HCT116 (cell line): ENCODE data around the gene RSRC1. TPM values are rescaled to one million over a fixed set of nuclear protein-coding genes. Genes with fewer than 3 reads are reported as not detected.

Experiments
- ATAC-seq: fragments of 200-7000 bp; cut with Tn5 transposase; 2 replicates; pipeline ENCODE4 v1.9.1; 2020; ENCODE audit warnings: mild to moderate bottlenecking, moderate library complexity
- BruUV-seq: library from RNA; stranded (reverse); fragments of 400-500 nt; replicated peaks from 2 replicates; lab custom pipeline; 2021; lab: Mats Ljungman, UMichigan
- CTCF ChIA-PET: fragments of 300-600 bp; sonication (Branson Sonifier 250); formaldehyde crosslinking; loops from one replicate; lab custom pipeline; 2021; ENCODE audit warnings: antibody characterized with exemption; lab: Charles Lee
- POLR2A ChIA-PET: fragments of 300-600, 350-600 bp; sonication (Branson Sonifier 250); formaldehyde crosslinking; loops from one replicate; lab custom pipeline; 2021; ENCODE audit warnings: antibody characterized with exemption; lab: Charles Lee
- RAD21 ChIA-PET, 2 experiments: fragments of 300-600 bp; sonication (Branson Sonifier 250); formaldehyde crosslinking; loops; one replicate each; lab custom pipeline; 2023; ENCODE audit warnings: low total read pairs in 2 of 2; ENCODE audit not compliant: uncharacterized antibody in 2 of 2, unreplicated experiment in 2 of 2, low non-redundant PET in 1 of 2; lab: Charles Lee
- DNase-seq: peaks from one replicate; pipeline ENCODE4 v3.0.0-alpha.2; 2010; ENCODE audit warnings: low read depth, low spot score
- H2AFZ ChIP-seq: fragments of 200-600 bp; shearing (Covaris generic), sonication (generic); 2 replicates; pipeline ENCODE4 v1.6.1; 2017; ENCODE audit warnings: low read depth, mixed run types, mixed read lengths, antibody characterized with exemption, low read length; ENCODE audit not compliant: poor library complexity, severe bottlenecking
- H3K27ac ChIP-seq: 2 replicates; pipeline ENCODE4 v1.5.1; 2012; ENCODE audit warnings: low read depth, low read length
- H3K27me3 ChIP-seq: fragments of 200-600 bp; sonication (generic); 2 replicates; pipeline ENCODE4 v1.6.1; 2016; ENCODE audit warnings: mixed run types, low read length, mixed read lengths; ENCODE audit not compliant: insufficient read depth
- H3K36me3 ChIP-seq, 2 experiments: fragments of 200-500 bp in 1 of 2; fragments of 200-600 bp in 1 of 2; sonication (Bioruptor generic) in 1 of 2; sonication (generic) in 1 of 2; 2 replicates each; pipeline versions ENCODE4 v1.5.1 to v1.6.1; 2014 to 2016; ENCODE audit warnings: low read length in 2 of 2, inconsistent platforms in 1 of 2, mixed read lengths in 1 of 2, mixed run types in 1 of 2; ENCODE audit not compliant: insufficient read depth in 2 of 2, control insufficient read depth in 1 of 2
- H3K4me1 ChIP-seq, 2 experiments: fragments of 200-600 bp in 1 of 2; sonication (generic) in 1 of 2; 2 replicates each; pipeline versions ENCODE4 v1.5.1 to v1.6.1; 2012 to 2017; ENCODE audit warnings: low read length in 2 of 2, inconsistent platforms in 1 of 2, mild to moderate bottlenecking in 1 of 2, mixed read lengths in 1 of 2, mixed run types in 1 of 2, moderate library complexity in 1 of 2; ENCODE audit not compliant: insufficient read depth in 2 of 2, control insufficient read depth in 1 of 2
- H3K4me2 ChIP-seq: fragments of 200-600 bp; sonication (generic); 2 replicates; pipeline ENCODE4 v1.6.1; 2017; ENCODE audit warnings: mixed run types, low read length, mixed read lengths
- H3K4me3 ChIP-seq, 2 experiments: fragments of 200-600 bp in 1 of 2; sonication (generic) in 1 of 2; replicated peaks in 1 of 2; 2 replicates each; pipeline ENCODE4 v1.5.1; 2011 to 2016; ENCODE audit warnings: low read length in 2 of 2, control low read depth in 1 of 2, low read depth in 1 of 2, mild to moderate bottlenecking in 1 of 2, mixed read lengths in 1 of 2, mixed run types in 1 of 2
- H3K79me2 ChIP-seq: fragments of 200-600 bp; sonication (generic); 2 replicates; pipeline ENCODE4 v1.6.1; 2017; ENCODE audit warnings: mild to moderate bottlenecking, mixed run types, low read length, moderate library complexity, mixed read lengths; ENCODE audit not compliant: insufficient read depth
- H3K9ac ChIP-seq: fragments of 200-600 bp; sonication (generic); 2 replicates; pipeline ENCODE4 v1.6.1; 2016; ENCODE audit warnings: low read length, mixed read lengths
- H3K9me2 ChIP-seq: fragments of 200-600 bp; sonication (generic), shearing (Covaris generic); 2 replicates; pipeline ENCODE4 v1.6.1; 2017; ENCODE audit warnings: mixed run types, mild to moderate bottlenecking, moderate library complexity; ENCODE audit not compliant: insufficient read depth
- H3K9me3 ChIP-seq, 2 experiments: fragments of 200-500 bp in 1 of 2; fragments of 200-600 bp in 1 of 2; sonication (Bioruptor generic) in 1 of 2; sonication (generic) in 1 of 2; 2 replicates each; pipeline ENCODE4 v1.6.1; 2014 to 2017; ENCODE audit warnings: low read length in 2 of 2, mixed read lengths in 2 of 2, inconsistent platforms in 1 of 2, low read depth in 1 of 2, mild to moderate bottlenecking in 1 of 2, mixed run types in 1 of 2, moderate library complexity in 1 of 2; ENCODE audit not compliant: control insufficient read depth in 1 of 2, insufficient read depth in 1 of 2
- H4K20me1 ChIP-seq: fragments of 200-600 bp; sonication (generic), shearing (Covaris generic); 2 replicates; pipeline ENCODE4 v1.6.1; 2017; ENCODE audit warnings: mixed run types, mild to moderate bottlenecking, moderate library complexity; ENCODE audit not compliant: insufficient read depth
- CBX3 ChIP-seq: IDR thresholded peaks from 2 replicates; pipeline ENCODE4 v1.6.1; 2012; ENCODE audit warnings: low read depth
- CEBPB ChIP-seq: IDR thresholded peaks from 2 replicates; pipeline ENCODE4 v1.6.1; 2012; ENCODE audit warnings: low read depth
- CTCF ChIP-seq, 3 experiments: fragments of 200-600 bp in 1 of 3; sonication (generic) in 1 of 3; IDR thresholded peaks in 2 of 3; conservative IDR thresholded peaks in 1 of 3; 2 replicates each; pipeline ENCODE4 v1.5.1; 2012 to 2017; ENCODE audit warnings: low read depth in 2 of 3, low read length in 2 of 3, antibody characterized with exemption in 1 of 3, borderline replicate concordance in 1 of 3, control low read depth in 1 of 3, mild to moderate bottlenecking in 1 of 3, mixed read lengths in 1 of 3, mixed run types in 1 of 3, moderate library complexity in 1 of 3; ENCODE audit not compliant: insufficient read depth in 1 of 3
- EGR1 ChIP-seq: IDR thresholded peaks from 2 replicates; pipeline ENCODE4 v1.6.1; 2012; ENCODE audit warnings: low read depth
- FOSL1 ChIP-seq: IDR thresholded peaks from 2 replicates; pipeline ENCODE4 v1.6.1; 2012; ENCODE audit warnings: low read depth
- JUND ChIP-seq: IDR thresholded peaks from 2 replicates; pipeline ENCODE4 v1.6.1; 2012
- POLR2A ChIP-seq: IDR thresholded peaks from 2 replicates; pipeline ENCODE4 v1.7.0; 2011; ENCODE audit warnings: borderline replicate concordance; ENCODE audit not compliant: insufficient read depth, insufficient read length; ENCODE audit errors: extremely low read depth
- POLR2AphosphoS5 ChIP-seq: IDR thresholded peaks from 2 replicates; pipeline ENCODE4 v1.6.1; 2011; ENCODE audit warnings: mild to moderate bottlenecking, low read depth, low read length, moderate library complexity
- RAD21 ChIP-seq: IDR thresholded peaks from 2 replicates; pipeline ENCODE4 v1.6.1; 2012; ENCODE audit warnings: low read depth, mild to moderate bottlenecking
- REST ChIP-seq: IDR thresholded peaks from 2 replicates; pipeline ENCODE4 v1.6.1; 2012; ENCODE audit warnings: low read depth
- SIN3A ChIP-seq: IDR thresholded peaks from 2 replicates; pipeline ENCODE4 v1.6.1; 2012; ENCODE audit warnings: low read depth
- SP1 ChIP-seq: IDR thresholded peaks from 2 replicates; pipeline ENCODE4 v1.6.1; 2012; ENCODE audit warnings: low read depth
- TCF7L2 ChIP-seq: IDR thresholded peaks from 2 replicates; pipeline ENCODE4 v1.7.0; 2011; ENCODE audit warnings: borderline replicate concordance, inconsistent platforms; ENCODE audit not compliant: insufficient read depth, insufficient read length; ENCODE audit errors: extremely low read depth
- ZFX ChIP-seq: fragments of 450-650 bp; IDR thresholded peaks from 2 replicates; pipeline ENCODE4 v1.6.1; 2017
- ZNF274 ChIP-seq: fragments of 200-500 bp; sonication (Bioruptor generic); IDR thresholded peaks from 2 replicates; pipeline ENCODE4 v1.6.1; 2014; ENCODE audit warnings: mild to moderate bottlenecking, low read depth, low read length, inconsistent platforms
- intact Hi-C: fragments of 100-400 bp; cut with micrococcal nuclease; formaldehyde crosslinking; loops from 2 replicates; pipeline ENCODE4 v1.10.0; 2022
- total RNA-seq: library from RNA; stranded (reverse); gene quantifications from one replicate; pipeline ENCODE4 v1.2.1, GENCODE V29; 2021; ENCODE audit not compliant: unreplicated experiment
- TF ChIP-seq, protein P1 (sequence below): IDR thresholded peaks from 2 replicates; pipeline ENCODE4 v1.6.1; 2012

The RSRC1 gene
- total RNA-seq, 1 experiment from 2014 or later = 37.1 TPM

GRCh38 chr3:158148218-158148617 is 38.3 kb downstream of the RSRC1 start:
- H2AFZ ChIP-seq = no peak overlapping the region
- no peak overlapping the region for H3K9ac ChIP-seq
- intact Hi-C loops = no loop called here
- TF ChIP-seq JUND (no peak), RAD21 (no peak), POLR2AphosphoS5 (no peak), CBX3 (no peak), CEBPB (no peak), ZFX (no peak), CTCF (IDR thresholded peaks at IDR 0.05 in 2 of 3, conservative IDR thresholded peaks at IDR 0.05 in 1 of 3; ENCODE audit: borderline replicate concordance in 1 of 3, insufficient read depth in 1 of 3, low read depth in 2 of 3, low read length in 2 of 3) (no peak), ZNF274 (no peak), POLR2A (no peak), TCF7L2 (no peak), SIN3A (no peak), EGR1 (no peak), FOSL1 (no peak), REST (no peak), SP1 (no peak)
- TF ChIP-seq, protein P1, sequence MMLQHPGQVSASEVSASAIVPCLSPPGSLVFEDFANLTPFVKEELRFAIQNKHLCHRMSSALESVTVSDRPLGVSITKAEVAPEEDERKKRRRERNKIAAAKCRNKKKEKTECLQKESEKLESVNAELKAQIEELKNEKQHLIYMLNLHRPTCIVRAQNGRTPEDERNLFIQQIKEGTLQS = no peak
- CTCF ChIA-PET = no interaction called here
- H3K9me2 ChIP-seq = no peaks in the 10 kb centered on the region
- H3K4me2 ChIP-seq = no peak overlapping the region
- POLR2A ChIA-PET = no interaction called here
- BruUV-seq = no TSS peak
- RAD21 ChIA-PET = no interaction called here
- no peak overlapping the region for H3K4me3 ChIP-seq
- no peak overlapping the region for H3K27ac ChIP-seq
- H3K36me3 ChIP-seq = no peaks in the 10 kb centered on the region
- no peaks in the 10 kb centered on the region for H4K20me1 ChIP-seq
- no peaks in the 10 kb centered on the region for H3K9me3 ChIP-seq
- H3K79me2 ChIP-seq = peaks cover 22% of the 10 kb centered on the region
- H3K27me3 ChIP-seq = no peaks in the 10 kb centered on the region
- peaks cover 0 to 7% of the 10 kb centered on the region in 2 experiments; a peak in 2 of 4 replicates for H3K4me1 ChIP-seq
- ATAC-seq (no peak), DNase-seq (no peak)
